GM12874 (cell line): ENCODE measurements around the gene MUC2.

ENCODE experiments used
- TF ChIP-seq, protein P1 (sequence below): IDR thresholded peaks from 2 replicates; pipeline ENCODE4 v1.5.1; 2011; ENCODE audit warnings: low read depth, mild to moderate bottlenecking, control low read depth, low read length, moderate library complexity; ENCODE audit not compliant: insufficient read depth

MUC2 gene

DNA sequence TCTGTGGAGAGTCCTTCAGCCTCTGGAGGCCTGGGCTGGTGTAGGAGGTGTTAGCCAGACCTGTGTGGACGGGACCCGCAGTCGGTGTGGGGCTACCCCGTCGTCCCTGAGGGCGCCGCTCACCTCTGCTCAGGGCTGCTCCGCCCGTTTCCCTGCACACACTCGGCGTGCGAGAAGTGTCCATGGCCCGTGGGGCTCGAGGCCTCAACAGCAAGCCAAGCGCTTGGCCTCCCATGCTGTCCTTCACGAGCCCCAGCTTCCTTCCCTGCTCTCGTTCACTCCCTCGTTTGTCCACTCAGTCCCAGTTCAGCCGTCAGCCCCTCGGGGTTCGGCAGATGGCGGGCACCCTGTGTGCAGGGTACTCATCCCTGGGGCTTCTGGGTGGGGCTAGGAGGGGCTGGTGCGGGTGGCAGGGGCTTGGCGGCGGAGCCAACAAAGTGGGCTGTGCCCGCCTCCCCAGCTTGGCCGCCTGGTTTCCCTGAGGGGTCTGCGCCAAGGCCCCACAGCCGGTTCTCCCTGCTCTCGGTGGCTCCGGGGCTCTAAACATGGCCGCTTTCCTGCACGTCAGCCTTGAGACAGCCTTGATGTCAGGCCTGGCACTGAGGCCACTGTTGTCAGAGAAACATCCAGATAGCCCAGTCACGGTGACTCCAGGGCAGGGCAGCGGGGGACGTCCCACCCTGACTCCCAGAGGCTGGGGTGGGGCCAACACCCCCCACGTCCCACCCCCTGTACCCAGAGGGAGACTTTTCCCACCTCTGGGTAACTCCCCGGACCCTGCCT lies 41.5 kb upstream of the MUC2 start:
- TF ChIP-seq, protein P1, sequence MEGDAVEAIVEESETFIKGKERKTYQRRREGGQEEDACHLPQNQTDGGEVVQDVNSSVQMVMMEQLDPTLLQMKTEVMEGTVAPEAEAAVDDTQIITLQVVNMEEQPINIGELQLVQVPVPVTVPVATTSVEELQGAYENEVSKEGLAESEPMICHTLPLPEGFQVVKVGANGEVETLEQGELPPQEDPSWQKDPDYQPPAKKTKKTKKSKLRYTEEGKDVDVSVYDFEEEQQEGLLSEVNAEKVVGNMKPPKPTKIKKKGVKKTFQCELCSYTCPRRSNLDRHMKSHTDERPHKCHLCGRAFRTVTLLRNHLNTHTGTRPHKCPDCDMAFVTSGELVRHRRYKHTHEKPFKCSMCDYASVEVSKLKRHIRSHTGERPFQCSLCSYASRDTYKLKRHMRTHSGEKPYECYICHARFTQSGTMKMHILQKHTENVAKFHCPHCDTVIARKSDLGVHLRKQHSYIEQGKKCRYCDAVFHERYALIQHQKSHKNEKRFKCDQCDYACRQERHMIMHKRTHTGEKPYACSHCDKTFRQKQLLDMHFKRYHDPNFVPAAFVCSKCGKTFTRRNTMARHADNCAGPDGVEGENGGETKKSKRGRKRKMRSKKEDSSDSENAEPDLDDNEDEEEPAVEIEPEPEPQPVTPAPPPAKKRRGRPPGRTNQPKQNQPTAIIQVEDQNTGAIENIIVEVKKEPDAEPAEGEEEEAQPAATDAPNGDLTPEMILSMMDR: no peak

DNA sequence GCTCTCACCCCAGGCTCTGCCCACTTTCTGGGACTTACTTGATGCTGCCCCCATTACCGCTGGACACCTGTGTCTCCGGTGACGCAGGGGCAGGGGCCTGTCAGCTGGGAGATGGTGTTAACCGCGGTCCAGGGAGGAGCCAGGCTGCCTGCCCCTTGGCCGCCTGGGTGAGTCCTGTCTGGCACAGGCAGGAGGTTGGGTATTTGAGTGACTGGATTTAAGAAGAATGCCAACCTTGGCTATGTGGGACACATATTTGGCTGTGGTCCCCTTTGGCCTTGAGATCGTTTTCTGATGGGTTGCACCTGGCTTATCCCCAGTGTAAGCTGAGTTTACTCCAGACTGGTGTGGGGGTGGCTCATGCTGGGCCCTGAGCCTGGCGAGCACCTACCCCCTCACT lies 40.7 kb upstream of the MUC2 start:
- TF ChIP-seq, protein P1: no peak

DNA sequence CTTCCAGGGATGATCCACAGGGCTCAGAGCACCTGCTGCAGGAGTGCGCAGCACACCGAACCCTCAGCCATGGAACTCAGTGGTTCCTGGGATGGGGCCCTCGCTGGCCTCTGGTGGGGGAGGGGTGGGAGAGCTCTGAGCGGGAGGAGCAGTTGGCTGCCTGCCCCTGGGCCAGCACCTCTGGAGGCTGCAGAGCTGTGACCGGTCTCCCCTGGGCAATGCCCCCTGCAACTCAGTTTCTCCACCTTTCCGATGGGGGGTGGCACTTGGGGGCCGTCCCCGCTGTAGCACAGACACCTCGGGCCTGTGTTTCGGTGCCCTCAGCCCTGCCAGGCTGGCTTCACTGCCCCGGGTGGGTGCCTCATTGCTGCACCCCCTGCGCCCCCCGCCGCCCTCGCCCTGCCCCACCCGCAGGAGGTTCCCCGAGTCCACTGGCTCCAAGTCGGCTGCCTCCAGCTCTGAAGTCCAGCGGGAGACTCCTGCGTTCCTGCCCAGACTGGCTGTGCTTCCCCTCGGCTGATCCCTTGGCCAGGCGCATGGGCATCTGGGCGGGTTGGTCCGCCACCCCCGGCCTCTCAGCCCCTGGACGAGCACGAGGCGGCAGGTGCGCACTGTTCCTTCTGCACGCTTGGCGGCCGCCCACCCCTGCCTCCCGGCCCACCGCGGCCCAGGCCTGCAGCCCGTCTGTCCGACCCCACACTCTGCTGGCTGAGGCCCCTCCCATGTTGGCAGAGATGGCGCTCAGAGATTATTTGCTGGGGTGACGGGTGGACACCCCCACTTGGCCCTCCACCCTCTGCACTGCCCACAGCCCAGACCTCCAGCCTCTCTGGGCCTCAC lies 40.0 kb upstream of the MUC2 start:
- TF ChIP-seq, protein P1: no peak

DNA sequence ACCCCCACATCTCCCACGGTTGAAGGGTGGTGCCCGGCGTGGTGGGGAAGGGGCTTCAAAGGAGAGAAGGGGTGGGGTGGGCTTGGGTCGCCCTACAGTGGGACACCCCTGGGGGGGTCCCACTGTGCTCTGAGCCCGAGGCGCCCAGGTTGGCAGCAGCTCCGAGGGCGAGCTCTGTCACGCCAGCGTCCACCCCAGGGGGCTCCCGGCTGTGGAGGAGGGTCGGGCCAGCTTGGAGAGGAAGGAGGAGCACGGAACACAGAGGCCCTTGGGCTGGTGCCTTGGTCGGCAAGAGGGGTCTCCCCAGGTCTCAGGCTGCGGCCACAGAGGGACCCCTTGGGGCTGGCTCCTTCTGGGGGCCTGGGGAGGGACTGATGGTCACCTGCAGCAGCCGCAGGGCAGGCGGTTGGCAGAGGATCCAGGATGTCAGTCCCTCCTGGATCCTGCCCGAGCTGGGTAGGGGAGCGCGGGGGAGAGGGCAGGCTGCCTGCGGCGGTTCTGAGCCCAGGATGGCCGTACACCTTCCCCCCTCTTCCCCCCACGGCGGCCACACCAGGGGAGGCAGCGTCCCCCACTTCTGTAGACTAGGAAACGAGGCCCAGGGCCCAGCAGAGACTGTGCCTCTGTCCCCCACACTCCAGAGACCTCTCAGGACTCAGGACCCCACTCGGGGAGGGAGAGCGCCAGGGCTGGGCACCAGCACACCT lies 38.9 kb upstream of the MUC2 start:
- TF ChIP-seq, protein P1: no peak

DNA sequence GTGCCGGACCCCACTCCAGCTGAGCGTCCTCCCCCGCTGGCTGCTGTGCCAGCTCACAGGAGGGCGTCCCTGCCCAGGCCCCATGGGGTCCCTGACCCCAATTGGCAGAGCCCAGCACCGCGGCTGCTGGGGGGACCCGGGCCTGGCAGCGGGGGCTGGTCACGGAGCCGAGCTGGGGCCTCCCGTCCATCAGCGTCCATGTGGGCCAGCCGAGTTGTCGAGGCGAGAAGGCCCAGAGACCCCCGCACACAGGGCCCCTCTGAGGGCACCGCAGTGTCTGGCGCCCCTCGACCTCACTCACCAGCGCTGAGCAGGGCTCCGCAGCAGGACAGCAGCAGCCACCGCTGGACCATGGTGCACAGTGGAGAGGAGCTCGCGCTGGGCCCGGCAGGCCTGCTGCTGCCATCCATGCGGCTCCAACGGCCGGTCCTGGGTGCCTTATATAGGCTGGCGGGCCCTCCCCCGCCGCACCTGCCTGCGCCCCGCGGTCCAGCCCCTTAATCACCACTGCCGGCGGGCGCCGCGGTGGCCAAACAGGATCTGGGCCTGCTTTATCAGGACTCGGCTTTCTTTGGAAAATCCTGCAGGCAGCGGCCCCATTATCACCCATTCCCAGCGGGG lies 38.3 kb upstream of the MUC2 start, which contains the start of gene MUC6:
Gene MUC6 (minus strand): TSS at position 416 of the 621 bp plus-strand sequence. CDS start 63 bp downstream, at position 353.
- TF ChIP-seq, protein P1: no peak

DNA sequence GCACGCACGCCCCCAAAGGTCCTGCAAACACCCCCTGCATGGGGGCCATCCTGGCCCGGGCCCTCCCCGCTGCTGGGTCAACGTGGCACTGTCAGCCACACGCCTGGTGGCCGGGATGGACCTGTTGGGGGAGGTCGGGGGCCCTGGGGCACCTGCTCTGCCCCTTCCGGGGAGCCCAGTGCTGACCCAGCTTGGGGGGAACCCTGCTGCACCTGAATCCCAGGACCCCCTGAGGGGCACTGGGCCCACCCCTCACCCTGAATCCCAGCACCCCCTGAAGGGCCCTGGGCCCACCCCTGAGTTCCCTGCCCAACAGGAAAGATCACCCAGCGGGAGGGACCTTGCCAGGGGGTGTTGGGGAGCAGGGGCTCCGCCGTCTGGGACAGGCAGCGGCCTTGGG lies 37.7 kb upstream of the MUC2 start:
- TF ChIP-seq, protein P1: no peak
